T-helper 1 cell treated with Interleukin-12 subunit alpha and Interleukin-12 subunit beta and Interleukin-4 antibody, amounts not matched to agents 30 ng/mL and 1 ng/mL, for 36 hours (primary cell): ENCODE measurements around the gene PPP2R3A. TPM values are rescaled to one million over a fixed set of nuclear protein-coding genes. Genes with fewer than 3 reads are reported as not detected.
"Not testable (repeated sequence)": the region's sequence is repeated elsewhere in the genome, so short reads cannot be mapped to it uniquely, and the experiment has no call there.

Experiments
- intact Hi-C: fragments of 100-400 bp; cut with micrococcal nuclease; formaldehyde crosslinking; loops from one replicate; pipeline ENCODE4 v1.15.1; 2024
- total RNA-seq: library from RNA; stranded (reverse); gene quantifications from 2 replicates; pipeline ENCODE4 v1.2.3, GENCODE V29; 2022

PPP2R3A gene
- 0.05 TPM in 1 of 2 replicates, not detected in the other for total RNA-seq

GRCh38 chr3:135965506-135966270 lies at the start of gene PPP2R3A:
Gene PPP2R3A (plus strand): TSS chr3:135965728. CDS start chr3:136001499, 35,771 bp downstream.
- intact Hi-C loops: loop anchor here (2.0 to 10.0 kb wide), 4 partner anchors 285 to 1478 kb away; partner anchors contain the start of genes ANAPC13, CEP63, EPHB1 and PCCB

- intact Hi-C loops: no loop called here
Measured at GRCh38 chr3:135916310-135916709, 49.2 kb upstream of the PPP2R3A start.

- intact Hi-C loops: no loop called here
Measured at GRCh38 chr3:135917076-135917475, 48.5 kb upstream of the PPP2R3A start.

GRCh38 chr3:135917927-135918597 lies 47.5 kb upstream of the PPP2R3A start:
- intact Hi-C loops: no loop called here

GRCh38 chr3:135918600-135918999 lies 46.9 kb upstream of the PPP2R3A start:
- intact Hi-C loops: no loop called here

GRCh38 chr3:135920275-135920674 lies 45.3 kb upstream of the PPP2R3A start:
- intact Hi-C loops: no loop called here

- intact Hi-C loops: no loop called here
Measured at GRCh38 chr3:135922903-135923250, 42.7 kb upstream of the PPP2R3A start.

GRCh38 chr3:135924506-135924905 lies 41.0 kb upstream of the PPP2R3A start:
- intact Hi-C loops: no loop called here

- intact Hi-C loops: no loop called here
Measured at GRCh38 chr3:135926664-135927063, 38.9 kb upstream of the PPP2R3A start.

GRCh38 chr3:135927155-135927554 lies 38.4 kb upstream of the PPP2R3A start:
- intact Hi-C loops: no loop called here

GRCh38 chr3:135929670-135930069 lies 35.9 kb upstream of the PPP2R3A start:
- intact Hi-C loops: no loop called here

GRCh38 chr3:135930255-135930654 lies 35.3 kb upstream of the PPP2R3A start:
- intact Hi-C loops: no loop called here

GRCh38 chr3:135935171-135935570 lies 30.4 kb upstream of the PPP2R3A start:
- intact Hi-C loops: not testable (repeated sequence)

GRCh38 chr3:135937766-135938165 lies 27.8 kb upstream of the PPP2R3A start:
- intact Hi-C loops: not testable (repeated sequence)

GRCh38 chr3:135944831-135945230 lies 20.7 kb upstream of the PPP2R3A start:
- intact Hi-C loops: no loop called here

GRCh38 chr3:135950941-135951340 lies 14.6 kb upstream of the PPP2R3A start:
- intact Hi-C loops: no loop called here

- intact Hi-C loops: loop anchor here (2.0 to 10.0 kb wide), 3 partner anchors 286 to 1170 kb away; partner anchors contain the start of genes EPHB1, PCCB and STAG1
Measured at GRCh38 chr3:135964160-135964955, 1.2 kb upstream of the PPP2R3A start.

GRCh38 chr3:135965129-135965505 lies 411 bp upstream of the PPP2R3A start:
- intact Hi-C loops: loop anchor here (2.0 to 10.0 kb wide), 4 partner anchors 286 to 1478 kb away; partner anchors contain the start of genes ANAPC13, CEP63, EPHB1 and PCCB

GRCh38 chr3:135966271-135966961 lies 888 bp downstream of the PPP2R3A start:
- intact Hi-C loops: loop anchor here (5.0 to 10.0 kb wide), 2 partner anchors 1172 to 1479 kb away; partner anchors contain the start of genes ANAPC13, CEP63 and EPHB1

GRCh38 chr3:135966962-135967274 lies 1.4 kb downstream of the PPP2R3A start:
- intact Hi-C loops: loop anchor here (5.0 to 10.0 kb wide), 2 partner anchors 1172 to 1480 kb away; partner anchors contain the start of genes ANAPC13, CEP63 and EPHB1

- intact Hi-C loops: loop anchor here (5.0 to 10.0 kb wide), 2 partner anchors 1173 to 1481 kb away; partner anchors contain the start of genes ANAPC13, CEP63 and EPHB1
Measured at GRCh38 chr3:135967867-135968266, 2.3 kb downstream of the PPP2R3A start.
